ENCODE measurements around the gene LPCAT1.
"Not testable (repeated sequence)": the region's sequence is repeated elsewhere in the genome, so short reads cannot be mapped to it uniquely, and the experiment has no call there.

Gene LPCAT1

GRCh38 chr5:1514819-1515310, 8.9 kb downstream of the LPCAT1 start:
- not testable (repeated sequence) for H3K27me3 ChIP-seq (ENCODE audit: control insufficient read depth in 5 of 5, insufficient read depth in 4 of 5, low read length in 5 of 5); H3K27ac ChIP-seq (ENCODE audit: low read depth, low read length)
- H3K36me3 ChIP-seq (ENCODE audit: control insufficient read depth in 5 of 5, insufficient read depth in 5 of 5, low read length in 5 of 5): peaks cover 0 to 50% (median 33%) of the 10 kb centered on the region in 5 donors

GRCh38 chr5:1514027-1514818, 9.5 kb downstream of the LPCAT1 start:
- Histone ChIP-seq H3K4me3 (ENCODE audit: low read depth in 1 of 5, low read length in 5 of 5) (no peak overlapping the region), H3K36me3 (ENCODE audit: control insufficient read depth in 5 of 5, insufficient read depth in 5 of 5, low read length in 5 of 5) (peaks cover 0 to 47% (median 33%) of the 10 kb centered on the region in 5 donors), H3K9ac (ENCODE audit: low read length in 5 of 5) (no peak overlapping the region), H3K4me1 (ENCODE audit: control insufficient read depth in 5 of 5, insufficient read depth in 5 of 5, low read length in 5 of 5) (peaks cover 0 to 17% (median 8%) of the 10 kb centered on the region in 5 donors), H3K27ac (ENCODE audit: low read depth, low read length) (no peak overlapping the region), H3K9me3 (ENCODE audit: control insufficient read depth in 5 of 5, low read length in 5 of 5) (no peaks in the 10 kb centered on the region), H3K27me3 (ENCODE audit: control insufficient read depth in 5 of 5, insufficient read depth in 4 of 5, low read length in 5 of 5) (no peaks in the 10 kb centered on the region)

More at GRCh38 chr5:1514819-1515310, 8.9 kb downstream of the LPCAT1 start:
- H3K9ac ChIP-seq (ENCODE audit: low read length in 5 of 5); H3K4me3 ChIP-seq (ENCODE audit: low read depth in 1 of 5, low read length in 5 of 5); H3K9me3 ChIP-seq (ENCODE audit: control insufficient read depth in 5 of 5, low read length in 5 of 5): not testable (repeated sequence)
- peaks cover 0 to 17% (median 12%) of the 10 kb centered on the region in 5 donors for H3K4me1 ChIP-seq (ENCODE audit: control insufficient read depth in 5 of 5, insufficient read depth in 5 of 5, low read length in 5 of 5)

- no peak overlapping the region for H3K9ac ChIP-seq (ENCODE audit: low read length in 5 of 5)
- H3K27ac ChIP-seq (ENCODE audit: low read depth, low read length): no peak overlapping the region
- peaks cover 0 to 50% (median 32%) of the 10 kb centered on the region in 5 donors for H3K36me3 ChIP-seq (ENCODE audit: control insufficient read depth in 5 of 5, insufficient read depth in 5 of 5, low read length in 5 of 5)
- H3K4me1 ChIP-seq (ENCODE audit: control insufficient read depth in 5 of 5, insufficient read depth in 5 of 5, low read length in 5 of 5): peaks cover 0 to 17% (median 8%) of the 10 kb centered on the region in 5 donors
- H3K27me3 ChIP-seq (ENCODE audit: control insufficient read depth in 5 of 5, insufficient read depth in 4 of 5, low read length in 5 of 5): no peaks in the 10 kb centered on the region
- no peak overlapping the region for H3K4me3 ChIP-seq (ENCODE audit: low read depth in 1 of 5, low read length in 5 of 5)
- no peaks in the 10 kb centered on the region for H3K9me3 ChIP-seq (ENCODE audit: control insufficient read depth in 5 of 5, low read length in 5 of 5)
Measured at GRCh38 chr5:1513326-1514026, 10.3 kb downstream of the LPCAT1 start.

- Histone ChIP-seq H3K4me1 (ENCODE audit: control insufficient read depth in 5 of 5, insufficient read depth in 5 of 5, low read length in 5 of 5) (peaks cover 0 to 20% (median 8%) of the 10 kb centered on the region in 5 donors), H3K4me3 (ENCODE audit: low read depth in 1 of 5, low read length in 5 of 5) (no peak overlapping the region), H3K27ac (ENCODE audit: low read depth, low read length) (no peak overlapping the region), H3K9ac (ENCODE audit: low read length in 5 of 5) (no peak overlapping the region), H3K27me3 (ENCODE audit: control insufficient read depth in 5 of 5, insufficient read depth in 4 of 5, low read length in 5 of 5) (no peaks in the 10 kb centered on the region), H3K36me3 (ENCODE audit: control insufficient read depth in 5 of 5, insufficient read depth in 5 of 5, low read length in 5 of 5) (peaks cover 0 to 50% (median 32%) of the 10 kb centered on the region in 5 donors), H3K9me3 (ENCODE audit: control insufficient read depth in 5 of 5, low read length in 5 of 5) (no peaks in the 10 kb centered on the region)
Measured at GRCh38 chr5:1512541-1513291, 11.0 kb downstream of the LPCAT1 start.

GRCh38 chr5:1511651-1512540, 11.9 kb downstream of the LPCAT1 start:
- peaks cover 0 to 1% (median 0%) of the 10 kb centered on the region in 5 donors for H3K27me3 ChIP-seq (ENCODE audit: control insufficient read depth in 5 of 5, insufficient read depth in 4 of 5, low read length in 5 of 5)
- no peak overlapping the region for H3K4me3 ChIP-seq (ENCODE audit: low read depth in 1 of 5, low read length in 5 of 5)
- H3K27ac ChIP-seq (ENCODE audit: low read depth, low read length): no peak overlapping the region
- no peak overlapping the region for H3K9ac ChIP-seq (ENCODE audit: low read length in 5 of 5)
- no peaks in the 10 kb centered on the region for H3K9me3 ChIP-seq (ENCODE audit: control insufficient read depth in 5 of 5, low read length in 5 of 5)
- H3K36me3 ChIP-seq (ENCODE audit: control insufficient read depth in 5 of 5, insufficient read depth in 5 of 5, low read length in 5 of 5): peaks cover 0 to 53% (median 32%) of the 10 kb centered on the region in 5 donors
- peaks cover 0 to 21% (median 3%) of the 10 kb centered on the region in 5 donors for H3K4me1 ChIP-seq (ENCODE audit: control insufficient read depth in 5 of 5, insufficient read depth in 5 of 5, low read length in 5 of 5)

GRCh38 chr5:1511048-1511447, 12.7 kb downstream of the LPCAT1 start:
- peaks cover 0 to 22% (median 4%) of the 10 kb centered on the region in 5 donors for H3K4me1 ChIP-seq (ENCODE audit: control insufficient read depth in 5 of 5, insufficient read depth in 5 of 5, low read length in 5 of 5)
- peaks cover 0 to 56% (median 32%) of the 10 kb centered on the region in 5 donors for H3K36me3 ChIP-seq (ENCODE audit: control insufficient read depth in 5 of 5, insufficient read depth in 5 of 5, low read length in 5 of 5)

GRCh38 chr5:1510631-1511030, 13.1 kb downstream of the LPCAT1 start:
- H3K36me3 ChIP-seq (ENCODE audit: control insufficient read depth in 5 of 5, insufficient read depth in 5 of 5, low read length in 5 of 5): peaks cover 0 to 56% (median 32%) of the 10 kb centered on the region in 5 donors

More at GRCh38 chr5:1511048-1511447, 12.7 kb downstream of the LPCAT1 start:
- H3K9me3 ChIP-seq (ENCODE audit: control insufficient read depth in 5 of 5, low read length in 5 of 5): no peaks in the 10 kb centered on the region
- H3K9ac ChIP-seq (ENCODE audit: low read length in 5 of 5): no peak overlapping the region
- peaks cover 0 to 7% (median under 1%) of the 10 kb centered on the region in 5 donors for H3K27me3 ChIP-seq (ENCODE audit: control insufficient read depth in 5 of 5, insufficient read depth in 4 of 5, low read length in 5 of 5)
- no peak overlapping the region for H3K4me3 ChIP-seq (ENCODE audit: low read depth in 1 of 5, low read length in 5 of 5)
- no peak overlapping the region for H3K27ac ChIP-seq (ENCODE audit: low read depth, low read length)

GRCh38 chr5:1510151-1510561, 13.6 kb downstream of the LPCAT1 start:
- Histone ChIP-seq H3K9me3 (ENCODE audit: control insufficient read depth in 5 of 5, low read length in 5 of 5) (no peaks in the 10 kb centered on the region), H3K27me3 (ENCODE audit: control insufficient read depth in 5 of 5, insufficient read depth in 4 of 5, low read length in 5 of 5) (peaks cover 2 to 10% (median 4%) of the 10 kb centered on the region in 5 donors), H3K4me3 (ENCODE audit: low read depth in 1 of 5, low read length in 5 of 5) (no peak overlapping the region), H3K36me3 (ENCODE audit: control insufficient read depth in 5 of 5, insufficient read depth in 5 of 5, low read length in 5 of 5) (peaks cover 0 to 56% (median 32%) of the 10 kb centered on the region in 5 donors), H3K9ac (ENCODE audit: low read length in 5 of 5) (no peak overlapping the region), H3K4me1 (ENCODE audit: control insufficient read depth in 5 of 5, insufficient read depth in 5 of 5, low read length in 5 of 5) (peaks cover 2 to 27% (median 11%) of the 10 kb centered on the region in 5 donors), H3K27ac (ENCODE audit: low read depth, low read length) (no peak overlapping the region)

More at GRCh38 chr5:1510631-1511030, 13.1 kb downstream of the LPCAT1 start:
- H3K27me3 ChIP-seq (ENCODE audit: control insufficient read depth in 5 of 5, insufficient read depth in 4 of 5, low read length in 5 of 5): peaks cover 2 to 7% (median 4%) of the 10 kb centered on the region in 5 donors
- no peak overlapping the region for H3K27ac ChIP-seq (ENCODE audit: low read depth, low read length)
- no peak overlapping the region for H3K4me3 ChIP-seq (ENCODE audit: low read depth in 1 of 5, low read length in 5 of 5)
- H3K4me1 ChIP-seq (ENCODE audit: control insufficient read depth in 5 of 5, insufficient read depth in 5 of 5, low read length in 5 of 5): peaks cover 2 to 22% (median 9%) of the 10 kb centered on the region in 5 donors
- no peak overlapping the region for H3K9ac ChIP-seq (ENCODE audit: low read length in 5 of 5)
- no peaks in the 10 kb centered on the region for H3K9me3 ChIP-seq (ENCODE audit: control insufficient read depth in 5 of 5, low read length in 5 of 5)
